NCI-H82 (cell line): ENCODE measurements around the gene CAMK2B.
"Not testable (repeated sequence)": the region's sequence is repeated elsewhere in the genome, so short reads cannot be mapped to it uniquely, and the experiment has no call there.

Experiments used
- DNase-seq: peaks from one replicate; lab custom pipeline; 2025; lab: John Stamatoyannopoulos, UW

Gene CAMK2B

DNA sequence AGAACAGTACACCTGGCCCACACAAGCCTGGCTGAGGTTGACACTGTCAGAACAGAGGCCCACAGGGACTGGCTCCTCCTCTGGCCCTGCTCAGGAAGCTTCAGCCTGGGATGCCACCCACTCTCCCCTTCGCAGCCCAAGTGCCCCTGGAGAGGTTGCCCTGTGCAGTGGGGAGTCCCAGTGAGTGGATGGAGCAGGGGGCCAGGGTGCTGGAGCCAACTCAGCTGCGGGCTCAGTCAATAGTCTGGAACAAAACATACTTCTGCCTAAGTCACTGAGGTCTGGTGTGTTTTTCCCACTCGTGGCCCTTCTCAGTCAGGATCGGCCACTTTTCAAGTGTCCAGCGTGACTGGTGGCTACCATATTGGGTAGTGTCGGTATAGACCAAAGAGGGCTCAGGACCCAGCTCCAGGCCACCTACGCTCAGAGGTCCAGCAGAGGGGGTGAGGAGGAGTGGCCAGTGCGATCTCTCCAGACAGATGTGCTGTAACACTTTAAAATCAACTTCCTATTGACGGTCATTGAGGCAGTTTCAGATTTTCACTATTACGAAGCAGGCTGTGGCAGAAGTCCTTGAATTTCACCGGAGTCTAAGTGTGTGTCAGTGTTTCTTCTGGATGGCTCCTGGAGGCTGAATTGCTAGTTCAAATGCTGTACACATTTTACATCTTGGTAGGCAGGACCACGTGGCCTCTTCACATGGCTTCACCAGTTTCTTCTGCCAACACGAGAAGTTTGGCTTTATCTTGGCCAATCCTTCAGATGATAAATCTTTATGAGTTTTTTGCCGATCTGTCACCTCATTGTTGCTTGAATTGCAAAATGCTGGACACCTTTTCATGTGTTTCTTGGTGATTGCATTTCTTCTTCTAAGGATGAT is 135.2 kb downstream of the CAMK2B start:
- no peak for DNase-seq

- no peak for DNase-seq
Measured at GRCh38 chr7:44189286-44189992, 136.0 kb downstream of the CAMK2B start, which contains the start of gene GCK. TSS of gene GCK (minus strand) at chr7:44189439. CDS start at chr7:44188953, 486 bp downstream.

DNA sequence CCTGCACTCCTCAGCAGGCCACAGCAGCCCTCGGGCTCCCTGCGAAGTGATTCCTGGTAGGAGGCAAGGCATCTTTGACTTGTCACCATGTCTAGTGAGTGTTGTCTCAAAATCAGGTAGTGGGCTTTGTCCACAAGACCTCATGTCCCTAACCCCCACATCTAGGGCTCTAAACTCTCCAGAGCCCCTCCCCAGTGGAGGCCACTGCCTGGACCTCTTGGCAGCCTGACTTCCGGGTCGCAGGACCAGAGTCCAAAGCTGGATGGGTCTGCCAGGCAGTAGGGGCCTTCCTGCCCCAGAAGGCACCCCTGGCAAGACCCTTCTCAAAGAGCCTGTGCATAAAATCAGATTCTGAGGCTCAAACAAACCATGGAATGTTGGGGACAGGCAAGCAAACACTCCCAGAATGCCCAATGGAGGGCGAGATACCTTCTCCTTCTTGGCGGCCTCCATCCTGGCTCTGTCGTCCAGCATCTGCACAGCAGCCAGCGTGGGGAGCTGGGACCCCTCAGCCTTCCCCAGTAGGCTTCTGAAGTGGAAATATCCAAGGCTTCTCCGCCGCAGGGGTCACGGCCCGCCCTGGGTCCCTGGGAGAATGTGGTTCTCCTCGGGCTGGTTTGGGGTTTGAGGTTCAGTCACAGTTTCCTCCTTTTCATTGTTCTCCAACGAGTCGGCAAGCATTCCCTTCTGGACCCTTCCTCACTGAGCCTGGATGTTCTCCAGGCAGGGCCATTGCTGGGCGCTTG is 136.7 kb downstream of the CAMK2B start:
- no peak for DNase-seq

DNA sequence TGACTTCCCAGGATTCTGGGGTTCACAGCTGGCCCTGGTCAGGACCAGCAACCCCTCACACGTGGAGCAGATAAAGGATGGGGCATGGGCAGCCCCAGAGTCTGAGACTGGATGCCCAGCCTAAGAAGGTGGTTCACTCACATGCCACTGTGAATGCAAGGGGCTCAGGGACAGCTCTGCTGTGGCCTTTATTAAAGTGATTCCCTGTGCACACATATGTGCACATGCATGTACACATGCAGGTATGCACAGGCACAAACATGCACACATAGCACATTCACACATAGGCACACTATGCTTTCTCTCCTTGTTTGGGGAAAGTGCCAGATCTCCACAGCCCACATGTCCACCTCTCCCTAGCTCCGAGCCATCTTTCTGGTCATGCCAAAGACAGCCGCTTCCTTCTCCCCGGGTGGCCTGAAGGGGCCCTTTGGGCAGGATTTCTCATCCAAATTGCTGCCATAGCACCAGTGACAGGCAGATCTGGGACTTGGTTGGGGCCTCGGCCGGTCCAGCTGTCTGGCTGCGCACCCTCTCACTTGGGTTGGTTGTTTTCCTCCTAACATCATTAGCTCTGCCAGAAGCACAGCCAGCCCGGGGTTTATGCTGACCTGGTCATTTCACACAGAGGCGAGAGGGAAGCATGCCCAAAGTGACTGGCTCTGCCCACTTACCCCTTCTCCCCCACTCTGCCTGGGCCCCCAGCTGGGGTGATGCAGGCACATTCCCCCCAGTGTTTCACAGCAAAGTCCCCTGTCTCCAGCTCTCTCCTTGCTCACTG is 137.6 kb downstream of the CAMK2B start:
- DNase-seq, result no peak

DNA sequence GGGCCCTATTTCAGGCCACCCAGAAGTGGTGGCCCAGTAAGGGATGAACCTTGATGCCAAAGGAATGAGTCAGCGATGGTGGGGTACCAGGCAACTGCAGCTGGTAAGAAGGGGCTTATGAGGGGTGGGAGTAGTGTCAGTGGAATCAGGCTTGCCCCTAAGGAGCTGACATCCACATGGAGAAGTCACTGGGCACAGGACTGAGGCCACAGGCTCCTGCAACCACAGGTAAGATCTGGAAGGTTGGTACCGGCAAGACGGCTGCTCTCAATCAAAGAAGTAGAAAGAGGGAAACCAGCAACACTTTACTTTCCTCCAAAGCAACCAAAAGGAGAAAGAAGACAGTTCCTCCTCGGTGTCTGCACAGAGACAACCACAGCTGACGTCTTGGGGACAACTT is 138.7 kb downstream of the CAMK2B start:
- no peak for DNase-seq

- no peak for DNase-seq
Measured at GRCh38 chr7:44185729-44186128, 139.7 kb downstream of the CAMK2B start.

DNA sequence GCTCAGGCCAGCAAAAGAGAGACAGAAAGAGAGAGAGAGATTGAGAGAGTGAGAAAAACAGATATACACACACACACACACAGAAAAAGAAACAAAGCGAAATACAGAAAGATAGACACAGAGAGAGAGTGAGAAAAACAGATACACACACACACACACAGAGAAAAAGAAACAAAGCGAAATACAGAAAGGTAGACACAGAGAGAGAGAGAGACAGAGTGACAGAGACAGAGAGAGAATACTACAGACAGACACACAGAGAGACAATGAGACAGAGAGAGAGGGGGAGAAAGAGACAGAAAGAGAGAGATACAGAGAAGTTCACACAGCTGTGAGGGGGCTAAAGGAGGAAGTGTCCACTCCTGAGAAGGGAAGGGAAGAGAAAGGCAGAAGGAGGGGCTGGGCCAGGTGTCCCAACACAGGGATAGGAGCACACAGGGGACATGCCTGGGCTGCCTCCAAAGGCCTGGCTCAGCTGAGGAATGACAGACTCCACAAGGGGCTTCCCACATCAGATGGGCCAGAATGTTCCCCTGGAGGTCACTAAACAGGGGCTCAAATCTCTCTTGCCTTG is 140.4 kb downstream of the CAMK2B start:
- DNase-seq, result no peak

GRCh38 chr7:44184206-44184872 is 141.1 kb downstream of the CAMK2B start:
- no peak for DNase-seq

DNA sequence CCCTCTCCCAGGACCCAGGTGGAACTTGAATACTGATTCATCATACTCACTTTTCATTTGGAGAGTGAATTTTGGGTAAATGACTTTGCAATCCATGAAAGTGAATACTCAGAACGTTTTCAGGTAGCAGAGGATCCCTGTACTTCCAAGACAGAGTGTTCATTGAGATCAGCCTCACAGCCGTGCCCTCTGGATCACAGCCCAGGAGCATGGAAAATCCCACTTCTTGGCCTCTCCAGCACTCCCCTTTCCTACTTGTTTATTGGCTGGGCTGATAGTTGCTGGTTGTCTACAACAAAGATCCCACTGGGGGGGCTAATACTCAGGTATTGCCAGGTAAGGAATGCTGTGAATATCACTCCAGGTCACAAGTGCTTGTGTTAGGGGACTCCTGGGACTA is 142.0 kb downstream of the CAMK2B start:
- DNase-seq, result no peak

- DNase-seq, result no peak
Measured at GRCh38 chr7:44182827-44183226, 142.6 kb downstream of the CAMK2B start.

GRCh38 chr7:44180631-44181030 is 144.8 kb downstream of the CAMK2B start:
- DNase-seq, result no peak

DNA sequence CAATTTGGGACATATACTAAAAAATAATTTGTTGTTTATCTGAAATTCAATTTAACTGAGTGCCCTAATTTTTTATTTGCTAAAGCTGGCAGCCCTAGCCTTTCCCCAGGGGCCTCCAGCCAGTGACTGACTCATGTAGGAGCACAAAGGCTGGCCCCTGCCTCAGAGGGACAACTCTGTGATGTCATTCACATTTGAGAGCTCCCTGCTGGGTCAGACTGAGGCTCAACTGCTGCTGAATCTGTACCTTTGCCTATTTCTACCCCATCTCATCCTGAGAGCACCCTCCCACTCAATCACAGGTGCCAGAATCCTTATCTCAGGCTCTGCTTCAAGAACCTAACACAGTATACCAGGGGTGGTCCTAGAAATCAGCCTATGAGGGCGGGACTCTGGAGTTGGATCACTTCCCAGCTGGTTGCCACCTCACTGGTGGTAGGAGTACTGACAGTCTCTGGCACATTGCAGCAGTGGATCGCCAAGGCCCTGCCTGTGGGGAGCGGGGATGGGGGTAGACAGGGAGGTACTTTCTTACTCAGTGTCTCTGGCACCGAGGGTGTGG is 147.7 kb downstream of the CAMK2B start:
- DNase-seq, result no peak

GRCh38 chr7:44176486-44176885 is 148.9 kb downstream of the CAMK2B start:
- no peak for DNase-seq

DNA sequence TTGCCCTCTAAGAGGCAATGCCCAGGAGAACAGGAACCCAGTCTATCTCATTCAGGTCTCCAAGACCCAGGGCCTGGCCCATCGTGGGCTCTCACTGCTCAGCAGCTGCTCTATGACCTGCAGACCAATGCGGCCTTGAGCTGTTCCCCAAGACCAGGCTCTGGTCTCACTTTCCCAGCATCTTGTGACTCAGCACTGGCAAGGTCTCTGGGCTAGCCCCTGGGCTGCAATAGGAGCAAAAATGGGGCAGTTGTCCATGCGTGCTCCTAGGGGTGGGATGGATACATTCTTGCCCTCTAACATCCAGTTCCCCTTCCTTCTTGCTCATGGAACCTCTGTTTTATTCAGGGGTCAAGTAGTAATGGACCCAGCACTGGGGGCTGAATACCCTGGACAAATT is 149.7 kb downstream of the CAMK2B start:
- no peak for DNase-seq

- not testable (repeated sequence) for DNase-seq
Measured at GRCh38 chr7:44174694-44174948, 150.8 kb downstream of the CAMK2B start.

GRCh38 chr7:44173911-44174693 is 151.3 kb downstream of the CAMK2B start:
- DNase-seq, result no peak

DNA sequence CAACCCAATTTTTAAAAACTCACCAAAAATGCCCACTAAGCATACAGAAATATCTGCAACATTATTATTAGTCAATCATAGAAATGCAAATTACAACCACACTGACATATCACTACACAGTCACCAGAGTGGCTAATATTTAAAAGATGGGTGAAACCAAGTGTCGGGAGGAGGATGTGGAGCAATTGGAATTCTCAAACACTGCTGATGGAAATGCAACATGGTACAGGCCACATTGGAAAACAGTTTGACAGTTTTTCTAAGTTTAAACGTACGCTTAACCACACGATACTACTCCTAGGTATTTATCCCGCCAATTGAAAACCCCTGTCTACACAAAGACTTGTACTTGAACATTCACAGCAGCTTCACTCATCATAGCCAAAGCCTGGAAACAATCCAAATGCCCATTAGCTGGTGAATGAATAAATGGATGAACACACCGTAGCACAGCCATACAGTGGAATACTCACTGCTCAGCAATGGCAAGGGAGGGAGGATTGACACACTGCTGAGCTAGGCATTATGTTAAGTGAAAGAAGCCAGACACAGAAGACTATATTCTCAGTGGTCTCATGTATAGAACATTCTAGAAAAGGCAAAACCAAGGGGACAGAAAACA is 152.5 kb downstream of the CAMK2B start:
- DNase-seq, result no peak

DNA sequence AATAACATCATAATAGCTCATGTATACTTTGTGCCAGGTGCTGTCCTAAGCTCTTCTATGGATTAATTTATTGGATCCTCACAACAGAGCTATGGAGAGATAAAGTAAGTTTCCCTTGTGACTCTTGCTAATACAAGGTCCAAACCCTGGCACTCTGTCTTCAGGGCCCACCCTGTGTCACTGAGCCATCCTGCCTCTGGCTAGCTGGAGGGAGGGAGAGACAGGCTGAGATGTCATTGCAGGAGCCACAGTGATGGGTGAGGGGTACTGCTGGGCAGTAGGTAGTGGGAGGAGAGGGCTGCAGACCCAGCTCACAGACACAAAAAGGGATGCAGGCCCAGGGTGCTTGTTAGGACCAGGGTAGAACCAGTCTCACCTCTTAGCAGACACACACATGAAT is 153.0 kb downstream of the CAMK2B start:
- no peak for DNase-seq

- DNase-seq, result not testable (repeated sequence)
Measured at GRCh38 chr7:44171901-44172300, 153.5 kb downstream of the CAMK2B start.

- peak; percentile 44 for DNase-seq
Measured at GRCh38 chr7:44167920-44168319, 157.5 kb downstream of the CAMK2B start.
